IPS-NIHi11 (cell line): ENCODE results near the gene DYRK1A.
"Not testable (repeated sequence)": the region's sequence is repeated elsewhere in the genome, so short reads cannot be mapped to it uniquely, and the experiment has no call there.

ENCODE experiments used
- DNase-seq: peaks from one replicate; pipeline ENCODE4 v3.0.0; 2012; ENCODE audit warnings: mixed read lengths, low spot score

The DYRK1A gene

DNA sequence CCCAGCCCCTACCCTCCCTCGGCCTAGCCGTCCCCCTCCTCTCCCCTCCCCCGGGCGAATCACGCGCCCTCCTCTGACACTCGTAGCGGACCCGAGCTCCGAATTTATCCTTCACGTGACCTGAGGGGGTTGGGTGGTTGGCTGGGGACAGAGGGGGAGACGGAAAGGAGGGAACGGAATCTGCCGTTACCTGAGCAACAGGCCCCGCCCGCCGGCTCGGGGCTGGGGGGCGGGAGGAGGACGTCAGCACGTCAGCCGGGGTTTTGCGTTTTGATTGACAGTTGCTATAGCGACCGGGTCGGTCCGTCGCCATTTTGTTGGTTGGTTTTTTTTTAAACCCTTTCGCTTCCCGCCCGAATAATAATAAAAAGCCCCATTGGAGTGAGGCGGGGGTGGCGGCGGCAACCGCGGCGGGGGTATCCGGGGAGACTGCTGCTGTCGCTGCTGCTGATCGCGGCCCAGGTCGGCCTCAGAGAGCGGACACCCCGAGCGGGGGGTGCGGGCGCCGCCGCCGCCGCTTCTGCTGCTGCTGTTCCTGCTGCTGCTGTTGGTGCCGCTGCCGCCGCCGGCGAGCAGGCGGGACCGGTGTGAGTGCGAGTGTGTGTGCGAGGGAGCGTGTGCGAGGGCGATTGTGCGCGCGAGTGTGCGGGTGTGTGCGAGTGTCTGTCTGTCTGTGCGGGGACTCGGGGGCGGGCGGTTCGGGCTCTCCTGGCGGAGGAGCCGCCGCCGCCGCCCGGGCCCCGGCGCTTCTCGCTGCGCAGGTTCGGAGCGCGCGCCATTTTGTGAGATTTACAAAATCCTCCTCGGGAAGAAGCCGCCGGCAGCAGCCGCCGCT is at the start of gene DYRK1A:
Gene DYRK1A, plus strand, starts transcription at position 292 of the 835 bp plus-strand sequence. CDS start 53,602 bp downstream, outside the sequence.
- peak; percentile 94 for DNase-seq

DNA sequence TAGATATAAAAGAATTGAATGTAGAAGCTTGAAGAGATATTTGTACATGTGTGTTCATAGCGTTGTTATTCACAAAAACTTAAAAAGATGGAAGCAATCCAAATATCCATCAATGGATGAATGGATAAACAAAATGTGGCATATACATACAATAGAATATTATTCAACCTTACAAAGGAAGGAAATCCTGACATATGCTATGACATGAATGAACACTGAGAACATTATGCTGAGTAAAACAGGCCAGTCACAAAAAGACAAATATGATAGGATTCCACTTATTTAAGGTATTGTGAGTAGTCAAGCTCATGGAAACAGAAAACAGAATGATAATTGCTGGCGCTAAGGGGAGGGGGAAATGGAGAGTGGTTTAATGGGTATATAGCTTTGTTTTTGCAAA is 47.0 kb upstream of the DYRK1A start:
- DNase-seq, result no peak

DNA sequence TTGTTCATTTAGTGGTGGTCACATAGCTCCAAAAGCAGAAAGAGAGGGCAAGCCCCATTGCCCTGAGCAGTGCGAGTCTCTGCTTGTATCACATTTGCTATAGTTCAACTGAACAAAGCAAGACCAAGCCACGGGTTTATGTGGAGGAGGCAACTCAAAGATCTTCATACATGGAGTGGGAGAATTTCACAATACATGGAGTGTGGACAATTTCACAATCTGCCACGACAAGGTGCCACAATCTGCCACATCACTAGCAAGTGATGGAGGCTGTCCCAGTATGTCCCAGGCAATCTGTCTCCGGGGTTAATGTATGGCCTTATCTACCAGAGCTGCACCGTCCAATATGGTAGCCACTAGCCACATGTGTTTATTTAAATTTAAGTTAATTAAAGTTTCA is 44.5 kb upstream of the DYRK1A start:
- DNase-seq, result no peak

DNA sequence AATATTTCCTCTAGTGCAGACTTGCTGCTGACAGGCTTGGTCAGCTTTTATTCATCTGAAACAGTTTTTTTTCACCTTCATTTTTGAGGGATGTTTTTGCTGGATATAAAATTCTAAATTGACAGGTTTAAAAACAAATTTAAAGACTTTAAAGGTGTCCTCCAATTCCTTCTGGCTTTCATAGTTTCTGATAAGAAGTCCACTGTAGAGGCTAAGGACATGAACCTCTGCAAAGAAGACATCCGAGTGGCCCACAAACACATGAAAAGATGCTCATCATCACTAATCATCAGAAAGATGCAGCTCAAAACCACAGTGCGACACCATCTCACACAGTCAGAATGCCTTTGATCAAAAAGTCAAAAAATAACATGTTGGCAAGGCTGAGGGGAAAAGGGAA is 42.0 kb upstream of the DYRK1A start:
- DNase-seq, result no peak

DNA sequence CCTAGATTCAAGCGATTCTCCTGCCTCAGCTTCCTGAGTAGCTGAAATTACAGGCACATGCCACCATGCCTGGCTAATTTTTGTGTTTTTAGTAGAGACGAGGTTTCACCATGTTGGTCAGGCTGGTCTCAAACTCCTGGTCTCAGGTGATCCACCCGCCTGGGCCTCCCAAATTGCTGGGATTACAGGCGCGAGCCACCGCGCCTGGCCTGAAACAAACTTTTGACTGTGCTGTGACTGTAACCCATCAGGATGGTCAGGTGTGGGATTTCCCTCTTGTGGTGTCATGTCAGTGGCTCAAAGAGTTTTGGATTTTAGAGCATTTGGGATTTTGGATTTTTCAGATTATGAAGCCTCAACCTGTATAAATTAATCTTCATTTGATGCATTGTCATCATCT is 38.4 kb upstream of the DYRK1A start:
- not testable (repeated sequence) for DNase-seq

DNA sequence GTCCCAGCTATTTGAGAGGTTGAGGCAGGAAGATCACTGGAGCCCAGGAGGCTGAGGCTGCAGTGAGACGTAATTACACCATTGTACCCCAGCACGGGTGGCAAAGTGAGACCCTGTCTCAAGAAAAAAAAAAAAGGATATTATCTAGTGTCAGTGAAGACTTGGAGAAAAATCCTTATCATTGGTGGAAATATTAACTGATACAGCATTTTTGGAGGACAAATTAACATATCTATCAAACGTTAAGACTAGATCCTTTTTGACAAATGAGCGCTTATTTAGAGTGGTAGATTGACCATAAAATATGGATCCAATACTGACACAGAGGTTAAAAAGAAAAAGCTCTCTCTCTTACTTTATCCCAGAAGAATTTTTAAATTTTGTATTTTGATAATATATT is 35.2 kb upstream of the DYRK1A start:
- DNase-seq, result no peak

DNA sequence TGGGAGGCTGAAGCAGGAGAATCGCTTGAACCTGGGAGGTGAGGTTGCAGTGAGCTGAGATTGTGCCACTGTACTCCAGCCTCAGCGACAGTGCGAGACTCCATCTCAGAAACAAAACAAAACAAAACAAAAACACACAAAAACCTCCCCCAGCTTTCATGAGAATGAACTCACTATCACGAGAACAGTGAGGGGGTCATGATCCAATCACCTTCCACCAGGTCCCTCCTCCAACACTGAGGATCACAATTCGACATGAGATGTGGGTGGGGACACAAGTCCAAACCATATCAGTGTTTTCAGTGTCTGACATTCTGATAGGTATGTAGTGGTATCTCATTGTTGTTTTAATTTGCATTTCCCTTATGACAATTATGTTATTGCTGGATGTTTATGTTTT is 31.5 kb upstream of the DYRK1A start:
- no peak for DNase-seq

DNA sequence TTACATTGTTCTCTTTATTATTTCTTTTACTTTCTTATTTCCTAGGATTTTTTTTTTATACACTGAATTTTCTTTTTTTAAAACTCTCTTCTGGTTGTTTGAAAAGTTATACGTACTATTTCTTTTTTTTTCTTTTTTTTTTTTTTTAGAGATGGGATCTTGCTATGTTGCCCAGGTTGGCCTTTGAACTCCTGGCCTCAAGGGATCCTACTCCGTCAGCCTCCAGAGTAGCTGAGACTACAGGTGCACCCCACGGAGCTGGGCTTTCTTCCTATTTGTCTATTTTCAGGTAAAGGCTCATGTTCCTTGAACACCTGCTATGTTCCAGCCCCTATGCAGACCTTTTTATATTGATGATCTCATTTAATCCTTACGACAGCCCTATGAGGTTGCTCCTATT is 29.4 kb upstream of the DYRK1A start:
- no peak for DNase-seq

DNA sequence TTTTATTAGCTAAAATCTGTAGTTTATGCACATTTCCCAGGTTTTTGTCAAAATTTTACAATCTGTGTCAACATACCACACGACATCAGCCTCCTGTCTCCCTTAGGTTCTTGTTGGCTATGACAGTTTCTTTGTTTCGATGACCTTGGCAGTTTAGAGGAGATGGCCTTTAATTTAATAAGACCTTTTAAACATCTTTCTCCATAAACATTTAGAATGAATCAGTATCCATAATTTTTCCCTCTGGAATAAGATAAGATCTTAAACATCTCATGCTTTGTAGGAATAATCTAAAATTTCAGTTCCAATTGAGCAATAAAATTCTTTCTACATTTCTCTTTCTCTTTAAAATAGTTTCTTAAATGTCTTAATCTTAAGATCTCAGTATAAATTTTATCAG is 28.7 kb upstream of the DYRK1A start:
- DNase-seq, result no peak

DNA sequence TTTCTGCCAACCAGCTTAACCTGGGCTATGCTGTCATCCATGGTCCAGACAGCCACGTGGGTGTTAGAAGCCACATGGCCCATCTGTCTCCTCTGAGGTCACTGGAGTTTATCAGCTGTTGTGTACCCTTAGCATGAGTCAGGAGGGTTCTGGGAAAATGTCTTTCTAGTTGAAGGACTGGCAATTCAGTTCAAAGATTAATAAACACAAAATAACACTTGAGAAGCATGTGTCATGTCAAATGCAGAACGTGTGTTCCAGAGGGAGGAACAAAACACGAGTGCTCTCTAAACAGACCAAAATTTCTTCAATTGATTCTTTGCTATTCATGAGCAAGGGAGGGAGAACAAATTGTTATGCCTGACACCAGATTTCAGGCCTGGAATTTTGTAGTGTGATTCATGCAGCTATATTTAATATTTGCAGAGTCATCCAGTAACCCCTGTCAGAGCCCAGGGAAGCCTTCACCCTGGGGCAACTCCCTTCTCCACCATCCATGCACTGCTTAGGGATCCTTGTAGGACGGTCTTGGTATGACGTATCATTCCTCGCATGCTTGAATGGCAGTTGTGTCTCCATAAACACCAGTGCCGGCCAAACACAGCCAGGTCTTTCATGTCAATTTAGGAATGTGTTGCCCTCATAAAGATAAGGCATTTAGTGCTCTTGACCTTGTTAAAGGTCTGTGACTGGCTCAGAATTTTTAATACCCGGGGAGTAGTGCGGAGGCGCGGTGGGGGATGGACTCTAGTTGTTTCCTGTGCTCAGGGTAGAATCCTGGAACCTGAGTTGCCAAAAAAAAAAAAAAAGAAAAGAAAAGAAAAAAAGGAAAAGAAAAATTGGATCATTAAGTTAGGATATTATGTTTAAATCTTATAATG is 27.7 kb upstream of the DYRK1A start:
- no peak for DNase-seq

DNA sequence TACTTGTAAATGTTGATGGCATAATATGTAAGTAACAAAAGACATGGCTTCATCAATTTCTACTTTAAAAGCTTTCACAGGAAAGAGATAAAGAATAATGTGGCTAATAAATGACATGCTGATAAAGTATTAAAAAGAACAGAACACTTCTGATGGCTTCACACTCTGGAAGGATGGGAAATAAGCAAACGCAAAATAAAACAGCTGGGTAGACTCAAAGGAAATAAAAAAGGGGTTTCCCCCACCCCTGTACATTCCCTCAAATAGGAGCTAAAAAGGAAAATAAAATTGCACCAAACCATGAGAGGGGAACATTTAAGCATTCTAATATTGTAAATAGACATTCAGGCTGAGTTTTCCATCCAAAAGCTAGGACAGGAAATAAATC is 27.0 kb upstream of the DYRK1A start:
- DNase-seq, result no peak

DNA sequence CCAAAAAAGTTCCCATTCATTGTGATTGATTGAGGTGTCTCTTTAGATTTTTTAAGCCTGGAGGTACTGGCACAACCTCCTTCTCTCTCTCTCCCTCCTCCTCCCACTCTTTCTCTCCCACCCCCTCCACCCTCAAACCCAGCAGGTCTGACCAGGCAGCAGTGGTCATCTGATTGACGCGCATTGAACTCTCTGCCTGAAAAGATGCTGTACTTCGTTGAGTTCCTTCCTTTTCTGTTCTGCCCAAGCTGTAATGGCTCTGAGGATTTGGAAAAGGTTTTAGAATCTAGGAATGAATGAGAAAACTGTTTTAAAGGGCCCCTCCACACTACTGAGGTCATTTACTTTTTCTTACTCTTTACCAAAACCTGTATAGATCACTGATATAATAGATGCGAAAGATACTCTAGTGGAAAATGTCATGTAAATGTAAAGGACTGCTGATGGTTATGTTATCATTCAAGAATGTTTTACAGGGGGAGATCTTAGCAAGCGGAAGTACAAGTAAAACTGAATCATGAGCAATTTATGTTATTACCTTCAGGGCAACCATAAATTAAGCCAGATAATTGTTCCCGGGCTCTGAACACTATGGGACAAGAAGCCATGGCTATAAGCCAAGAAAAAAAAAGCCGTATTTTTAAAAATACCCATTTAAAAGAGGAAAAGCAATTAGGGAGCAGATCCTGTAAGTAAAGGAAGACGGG is 25.2 kb upstream of the DYRK1A start:
- DNase-seq, result peak; percentile 27

DNA sequence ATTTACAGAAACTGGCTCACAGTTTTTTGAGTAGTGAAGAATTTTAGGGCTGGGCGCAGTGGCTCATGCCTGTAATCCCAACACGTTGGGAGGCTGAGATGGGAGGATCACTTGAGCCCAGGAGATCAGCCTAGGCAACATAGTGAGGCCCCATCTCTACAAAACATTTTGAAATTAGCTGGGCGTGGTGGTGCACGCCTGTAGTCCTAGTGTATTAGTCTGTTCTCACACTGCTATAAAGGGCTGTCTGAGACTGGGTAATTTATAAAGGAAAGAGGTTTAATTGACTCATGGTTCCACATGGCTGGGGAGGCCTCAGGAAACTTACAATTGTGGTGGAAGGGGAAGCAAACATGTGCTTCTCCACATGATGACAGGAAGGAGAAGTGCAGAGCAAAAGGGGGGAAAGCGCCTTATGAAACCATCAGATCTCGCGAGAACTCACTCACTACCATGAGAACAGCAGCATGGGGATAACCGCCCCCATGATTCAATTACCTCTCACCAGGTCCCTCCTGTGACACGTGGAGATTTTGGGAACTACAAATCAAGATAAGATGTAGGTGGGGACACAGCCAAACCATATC is 24.4 kb upstream of the DYRK1A start:
- DNase-seq, result no peak

DNA sequence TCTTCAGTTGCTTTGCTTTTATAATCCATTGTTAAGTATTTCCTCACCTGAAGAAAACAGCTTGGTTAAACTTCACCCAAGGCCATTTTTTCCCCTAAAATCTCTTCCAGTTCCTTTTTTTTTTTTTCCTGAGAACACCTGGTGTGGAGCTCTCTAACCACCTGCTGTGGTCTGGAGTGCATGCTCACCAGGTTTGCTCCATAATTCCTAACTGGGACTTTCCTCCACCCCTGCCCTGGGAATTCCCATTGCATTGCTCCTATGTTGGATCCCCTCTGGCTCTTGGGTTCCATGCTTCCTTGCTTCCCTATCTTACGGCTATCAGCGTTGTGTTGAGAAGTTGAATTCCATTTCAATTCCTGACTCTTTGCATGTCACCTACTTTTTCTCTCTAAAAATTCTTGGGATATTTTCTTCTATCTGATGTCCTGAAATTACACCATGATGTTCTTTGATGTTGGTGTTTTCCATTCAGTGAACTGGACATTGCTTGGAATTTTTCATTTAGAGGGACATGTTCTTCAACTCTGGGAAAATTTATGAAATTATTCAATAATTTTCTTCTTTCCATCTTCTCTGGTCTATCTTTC is 19.6 kb upstream of the DYRK1A start:
- no peak for DNase-seq

DNA sequence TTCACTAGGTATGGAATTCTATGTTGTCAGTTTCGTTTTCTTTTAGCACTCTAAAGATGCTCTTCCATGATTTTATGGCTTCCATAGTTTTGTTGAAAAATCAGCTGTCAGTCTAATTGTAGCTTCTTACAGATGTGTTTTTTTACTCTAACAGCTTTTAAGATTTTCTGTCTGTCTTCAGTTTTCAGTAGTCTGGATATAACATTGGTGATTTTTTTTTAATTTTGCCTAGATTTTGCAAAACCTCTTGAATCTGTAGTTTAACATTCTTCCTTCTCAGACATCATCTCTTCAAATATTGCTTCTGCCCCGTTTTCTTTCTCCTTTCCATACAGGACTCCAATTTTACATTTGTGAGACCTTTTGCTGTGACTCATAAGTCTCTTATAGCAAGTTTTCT is 17.9 kb upstream of the DYRK1A start:
- DNase-seq, result no peak

DNA sequence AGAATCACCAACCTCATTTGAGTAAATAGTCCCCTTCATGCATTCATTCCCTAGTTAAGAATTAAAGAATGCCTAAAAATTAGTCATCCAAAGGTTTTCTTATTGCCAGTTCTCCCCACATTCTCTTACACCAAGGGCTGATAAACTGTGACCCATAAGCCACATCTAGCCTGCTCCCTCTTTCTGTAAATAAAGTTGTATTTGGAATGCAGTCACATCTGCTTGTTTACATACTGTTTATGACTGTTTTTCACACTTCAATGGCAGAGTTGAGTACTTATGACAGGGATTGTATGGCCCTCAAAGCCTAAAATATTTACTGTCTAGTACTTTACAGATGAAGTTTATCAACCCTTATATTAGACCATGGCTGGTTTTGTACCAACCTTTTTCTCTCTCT is 16.1 kb upstream of the DYRK1A start:
- DNase-seq, result no peak

DNA sequence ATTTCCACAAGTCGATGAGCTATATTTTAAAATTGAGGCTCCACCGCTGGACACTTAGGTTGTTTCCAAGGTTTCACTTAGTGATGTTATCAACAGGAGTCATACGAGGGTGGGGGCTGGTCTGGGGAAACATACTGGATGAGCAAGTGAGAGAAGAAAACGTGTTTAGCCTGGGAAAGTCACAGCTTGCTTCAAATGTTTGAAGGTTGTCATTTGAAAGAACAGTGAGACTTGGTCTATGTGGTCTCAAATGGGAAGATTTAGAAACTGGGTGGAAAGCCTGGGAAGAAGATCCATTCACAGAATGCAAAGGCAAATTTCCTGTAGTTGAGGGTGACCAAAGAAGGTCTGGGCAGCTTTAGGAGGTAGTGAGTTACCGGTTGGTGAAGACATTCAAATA is 9.9 kb upstream of the DYRK1A start:
- no peak for DNase-seq

DNA sequence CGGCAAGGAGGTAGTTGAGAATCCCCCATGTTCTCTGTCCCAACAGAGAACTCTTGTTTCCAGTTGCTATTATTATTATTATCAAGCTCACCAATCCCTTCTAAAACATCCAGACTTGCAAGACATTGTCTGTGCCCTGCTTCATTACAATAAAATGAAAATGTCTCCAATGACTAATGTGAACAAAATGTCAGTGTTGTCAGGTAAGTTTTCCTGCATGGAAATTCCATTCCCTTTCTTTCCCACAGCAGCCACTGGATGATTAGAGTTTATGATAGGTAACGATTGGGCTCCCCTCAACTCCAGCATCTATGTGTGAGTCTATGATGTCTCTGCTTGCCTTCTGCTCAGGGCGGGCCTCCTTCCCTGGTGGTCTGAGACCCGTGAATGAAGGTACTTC is 8.9 kb upstream of the DYRK1A start:
- no peak for DNase-seq

DNA sequence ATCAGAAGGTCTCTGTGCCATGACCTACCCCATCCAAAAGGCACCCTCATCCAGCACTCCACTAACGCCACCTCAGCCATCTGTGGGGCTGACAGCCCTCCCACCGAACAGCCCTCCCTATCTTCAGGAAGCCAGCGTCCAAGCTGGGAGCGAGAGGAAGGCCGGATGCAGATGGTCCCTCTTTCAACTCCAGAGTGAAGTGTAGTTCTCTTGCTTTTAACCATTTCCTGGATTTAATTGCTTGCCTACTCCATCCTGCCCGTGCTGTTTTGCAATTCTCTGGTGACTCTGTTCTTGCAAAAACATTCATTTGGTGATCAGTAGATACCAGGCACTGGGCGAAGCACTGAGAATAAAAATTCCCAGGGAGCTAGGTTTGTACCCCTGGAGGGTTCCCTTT is 8.2 kb upstream of the DYRK1A start:
- no peak for DNase-seq

DNA sequence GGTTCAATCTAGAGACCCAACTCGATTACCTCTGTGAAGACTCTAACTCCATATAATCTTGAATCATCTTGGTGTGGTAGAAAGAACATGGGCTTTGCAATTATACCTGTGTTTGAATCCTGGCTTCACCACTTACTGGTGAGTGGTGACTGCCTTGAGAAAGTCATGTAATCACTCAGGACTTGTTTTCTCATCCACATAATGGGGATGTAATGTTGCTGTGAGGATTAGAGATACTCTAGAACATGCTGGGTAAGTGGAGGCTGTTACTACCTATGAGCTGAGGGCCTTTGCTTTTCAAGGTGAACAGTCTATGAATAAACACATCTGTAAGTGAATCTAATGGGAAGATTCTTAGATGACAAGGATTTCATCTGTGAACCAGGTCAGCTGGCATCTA is 2.6 kb upstream of the DYRK1A start:
- no peak for DNase-seq

DNA sequence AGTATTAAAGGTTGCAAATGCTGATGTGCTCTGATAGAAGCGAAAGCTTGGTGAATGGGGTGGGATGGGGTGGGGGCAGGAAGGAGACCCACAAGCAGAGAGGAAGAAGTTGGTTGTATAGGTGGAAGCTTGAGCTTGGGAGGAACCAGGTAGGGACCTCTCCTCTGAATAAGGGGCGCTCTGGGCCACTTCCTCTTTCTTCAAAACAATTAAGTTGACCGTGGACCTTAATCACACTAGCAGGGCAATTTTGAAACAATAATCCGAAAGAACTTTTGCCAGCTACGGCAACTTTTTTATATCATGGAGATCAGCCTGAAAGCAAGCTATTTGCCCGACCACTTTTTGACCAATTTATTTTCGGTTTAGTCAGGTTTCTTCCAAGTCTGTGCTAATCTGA is 1.9 kb upstream of the DYRK1A start:
- DNase-seq, result no peak
